Effector CD4-positive, alpha-beta T cell (primary cell): Measurements from ENCODE around the gene ZMYND12.
"Not testable (repeated sequence)": the region's sequence is repeated elsewhere in the genome, so short reads cannot be mapped to it uniquely, and the experiment has no call there.

Experiments
- DNase-seq: peaks from one replicate; pipeline ENCODE4 v3.0.0-alpha.2; 2020
- total RNA-seq: gene quantifications from one replicate; lab custom pipeline; 2026; lab: John Stamatoyannopoulos, UW

Gene ZMYND12, protein sequence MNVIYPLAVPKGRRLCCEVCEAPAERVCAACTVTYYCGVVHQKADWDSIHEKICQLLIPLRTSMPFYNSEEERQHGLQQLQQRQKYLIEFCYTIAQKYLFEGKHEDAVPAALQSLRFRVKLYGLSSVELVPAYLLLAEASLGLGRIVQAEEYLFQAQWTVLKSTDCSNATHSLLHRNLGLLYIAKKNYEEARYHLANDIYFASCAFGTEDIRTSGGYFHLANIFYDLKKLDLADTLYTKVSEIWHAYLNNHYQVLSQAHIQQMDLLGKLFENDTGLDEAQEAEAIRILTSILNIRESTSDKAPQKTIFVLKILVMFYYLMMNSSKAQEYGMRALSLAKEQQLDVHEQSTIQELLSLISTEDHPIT
- total RNA-seq = 3.0 reads per million, percentile 10 among the genes with 10 or more reads in this experiment

- peak; percentile 86 for DNase-seq
Measured at GRCh38 chr1:42456010-42456753, at the start of gene ZMYND12, which contains the start of gene PPCS. Gene ZMYND12 (minus strand): TSS chr1:42456022. CDS start chr1:42455997, 25 bp downstream. Gene PPCS (plus strand): TSS chr1:42456543. CDS start chr1:42456566, 23 bp downstream.

DNA sequence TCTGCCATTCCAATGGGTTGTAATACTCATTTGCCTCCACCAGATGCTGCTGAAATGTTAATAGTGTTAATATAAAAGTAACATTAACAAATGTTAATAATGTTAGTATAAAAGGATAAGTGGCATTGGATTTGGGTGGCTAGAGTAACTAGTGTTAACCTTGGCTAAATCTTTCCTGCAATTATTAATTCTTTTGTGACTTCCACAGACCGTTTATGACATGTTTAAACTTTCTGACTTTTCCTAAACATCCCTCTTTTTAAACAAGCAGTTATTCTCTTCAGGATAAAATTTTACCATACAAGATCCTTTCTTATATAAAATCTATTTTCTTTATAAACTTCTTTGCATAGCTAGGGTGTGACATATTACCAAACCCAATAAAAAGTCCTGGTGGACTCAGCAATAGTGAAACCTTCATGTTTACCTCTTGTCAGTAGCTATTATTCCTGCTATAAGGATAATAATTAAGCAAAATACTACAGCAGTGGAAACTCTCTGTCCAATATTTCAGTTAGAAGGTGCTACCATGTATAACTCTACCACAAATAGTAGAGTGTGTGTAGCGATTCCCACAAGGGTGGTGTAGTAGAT, 48.8 kb upstream of the ZMYND12 start:
- DNase-seq = no peak

GRCh38 chr1:42502031-42502430, 46.2 kb upstream of the ZMYND12 start:
- DNase-seq = not testable (repeated sequence)

DNA sequence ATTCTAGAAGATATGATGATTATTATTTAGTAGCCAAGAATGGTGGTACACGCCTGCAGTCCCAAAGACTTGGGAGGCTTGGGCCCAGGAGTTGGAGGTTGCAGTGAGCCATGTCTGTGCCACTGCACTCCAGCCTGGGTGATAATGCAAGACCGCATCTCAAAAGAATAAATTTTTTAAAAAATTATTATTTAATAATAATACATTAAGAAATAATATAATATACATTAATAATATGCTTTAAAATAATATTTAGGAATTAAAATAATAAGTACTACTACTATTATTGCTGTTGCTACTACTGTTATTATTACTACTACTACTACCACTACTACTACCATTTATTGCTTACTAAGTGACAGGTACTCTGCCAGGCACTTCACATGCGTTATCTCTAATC, 34.4 kb upstream of the ZMYND12 start:
- DNase-seq = no peak

- no peak for DNase-seq
Measured at GRCh38 chr1:42484382-42484781, 28.6 kb upstream of the ZMYND12 start.

DNA sequence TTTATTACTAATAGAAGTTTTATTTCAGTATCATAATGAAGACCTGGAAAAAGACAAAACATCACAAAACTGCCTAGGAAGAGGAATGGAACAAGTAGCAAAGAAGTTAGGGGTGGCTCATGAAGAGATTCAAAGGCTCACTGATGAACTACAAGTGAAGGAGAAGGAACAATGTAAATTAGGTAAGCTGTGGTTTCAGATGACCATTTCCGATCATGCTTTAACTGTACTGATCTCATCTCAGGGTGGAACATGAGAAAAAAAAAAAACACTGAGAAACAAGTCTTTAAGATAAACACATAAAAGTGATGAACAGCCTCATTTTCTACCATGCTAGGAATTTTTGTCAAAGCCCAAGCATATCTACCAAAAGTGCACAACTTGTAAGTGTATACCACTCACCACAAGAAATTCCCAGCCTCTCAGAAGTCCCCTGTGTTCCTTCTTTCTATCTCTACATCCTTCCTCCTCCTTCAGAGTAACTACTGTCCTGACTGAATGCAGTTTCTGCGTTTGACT, 26.9 kb upstream of the ZMYND12 start:
- no peak for DNase-seq

DNA sequence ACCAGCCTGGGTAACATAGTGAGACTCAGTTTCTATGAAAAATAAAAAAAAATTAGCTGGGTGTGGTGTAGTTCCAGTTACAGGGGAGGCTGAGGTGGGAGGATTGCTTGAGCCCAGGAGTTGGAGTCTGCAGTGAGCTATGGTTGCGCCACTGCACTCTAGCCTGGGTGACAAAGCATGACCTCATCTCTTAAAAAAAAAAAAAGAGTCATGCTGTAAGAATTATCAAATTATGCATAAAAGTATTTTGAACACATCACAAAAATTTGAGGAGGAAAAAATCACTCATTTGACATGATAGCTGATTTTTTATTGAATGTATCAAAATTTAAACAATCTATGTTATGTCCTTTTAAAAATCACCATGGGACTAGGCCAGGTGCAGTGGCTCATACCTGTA, 25.1 kb upstream of the ZMYND12 start:
- no peak for DNase-seq

DNA sequence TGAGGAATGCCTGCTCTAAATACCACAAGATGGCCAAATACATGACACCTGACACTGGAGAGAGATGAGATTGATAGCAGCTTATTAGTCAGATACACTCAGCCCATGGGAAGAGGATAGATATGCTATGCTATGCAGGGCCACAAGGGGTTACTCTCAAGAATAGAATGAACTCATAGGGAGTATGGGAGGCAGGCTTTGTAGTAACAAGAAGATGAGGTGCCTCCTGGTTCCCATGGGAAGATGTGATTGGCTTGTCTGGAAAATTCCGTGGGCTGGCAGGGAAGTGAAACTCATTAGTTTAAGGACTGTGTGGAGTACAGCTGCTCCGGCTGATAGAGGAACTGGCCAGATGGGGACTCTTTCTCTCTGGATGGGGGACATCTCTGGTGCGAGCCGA, 23.8 kb upstream of the ZMYND12 start:
- DNase-seq = no peak

GRCh38 chr1:42477775-42478174, 22.0 kb upstream of the ZMYND12 start:
- DNase-seq = no peak

GRCh38 chr1:42477354-42477753, 21.5 kb upstream of the ZMYND12 start:
- DNase-seq = not testable (repeated sequence)

- DNase-seq = no peak
Measured at GRCh38 chr1:42476605-42477004, 20.8 kb upstream of the ZMYND12 start.

DNA sequence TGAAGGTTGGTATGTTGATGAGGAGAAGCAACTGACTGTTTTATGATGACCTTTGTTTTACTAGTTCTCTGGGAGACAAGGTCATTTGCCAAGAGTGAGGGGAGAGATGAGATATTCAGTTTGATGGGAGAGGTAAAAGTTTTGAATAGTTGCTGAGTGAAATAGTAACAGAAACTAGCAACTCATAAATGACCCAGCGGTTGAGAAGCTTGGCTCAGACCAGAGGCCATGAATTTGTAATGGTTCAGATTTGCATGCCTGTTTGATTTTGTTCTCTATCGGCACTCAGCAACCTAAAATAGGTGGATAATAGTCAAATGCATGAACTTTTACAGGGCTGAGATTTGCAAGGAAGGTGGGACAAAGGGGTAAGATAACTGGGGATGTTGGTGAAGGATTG, 13.9 kb upstream of the ZMYND12 start:
- no peak for DNase-seq

DNA sequence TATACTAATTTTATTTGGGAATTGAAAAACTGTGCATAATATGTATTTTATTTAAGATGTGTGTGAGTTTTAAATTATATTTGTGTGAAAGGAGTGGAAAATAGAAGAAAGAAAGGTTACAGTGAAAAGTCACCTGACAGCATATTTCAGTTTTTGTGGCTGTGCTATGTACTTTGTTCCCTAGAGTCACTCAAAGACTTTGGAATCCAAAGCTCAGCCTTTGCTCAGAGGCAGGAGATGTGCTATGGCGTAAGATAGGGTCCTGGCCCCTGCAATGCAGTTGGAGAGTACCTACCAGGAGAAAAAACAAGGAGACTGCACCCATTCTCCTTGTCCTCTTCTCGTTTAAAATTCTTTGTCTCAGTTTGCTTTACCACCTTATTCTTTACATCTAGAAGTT, 10.2 kb upstream of the ZMYND12 start:
- no peak for DNase-seq

- DNase-seq = no peak
Measured at GRCh38 chr1:42463921-42464320, 8.1 kb upstream of the ZMYND12 start.

- peak; percentile 96 for DNase-seq
Measured at GRCh38 chr1:42462828-42463763, 7.3 kb upstream of the ZMYND12 start, which contains the start of gene CCDC30. Gene CCDC30 (plus strand): TSS chr1:42463286. CDS start chr1:42480552, 17,266 bp downstream.

- no peak for DNase-seq
Measured at GRCh38 chr1:42461196-42461595, 5.4 kb upstream of the ZMYND12 start.

DNA sequence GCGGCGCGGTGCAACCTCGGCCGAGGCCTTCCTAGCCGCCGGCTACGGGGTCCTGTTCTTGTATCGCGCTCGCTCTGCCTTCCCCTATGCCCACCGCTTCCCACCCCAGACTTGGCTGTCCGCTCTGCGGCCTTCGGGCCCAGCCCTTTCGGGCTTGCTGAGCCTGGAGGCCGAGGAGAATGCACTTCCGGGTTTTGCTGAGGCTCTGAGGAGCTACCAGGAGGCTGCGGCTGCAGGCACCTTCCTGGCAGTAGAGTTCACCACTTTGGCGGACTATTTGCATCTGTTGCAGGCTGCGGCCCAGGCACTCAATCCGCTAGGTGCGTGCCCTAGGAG, 900 bp upstream of the ZMYND12 start:
- DNase-seq = peak; percentile 52

GRCh38 chr1:42454403-42454802, 1.4 kb downstream of the ZMYND12 start:
- no peak for DNase-seq

DNA sequence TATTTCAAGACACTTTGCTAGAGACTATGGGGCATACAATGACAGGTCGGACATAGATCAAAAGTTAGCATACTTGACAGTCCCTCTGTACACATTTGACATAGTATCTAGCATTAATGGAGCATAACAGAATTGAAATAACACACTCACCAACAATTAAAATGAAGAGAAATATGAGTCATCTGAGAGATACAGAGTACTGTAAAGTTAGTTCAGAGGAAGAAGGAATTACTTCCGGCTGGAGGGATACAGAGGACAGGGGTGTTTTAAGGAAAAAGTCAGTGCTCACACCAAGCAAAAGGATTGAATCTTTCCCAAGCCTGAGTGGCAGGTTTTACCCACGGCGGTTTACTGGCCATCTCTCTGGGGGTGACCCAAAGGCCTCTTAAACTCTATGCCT, 2.4 kb downstream of the ZMYND12 start:
- no peak for DNase-seq

- no peak for DNase-seq
Measured at GRCh38 chr1:42450061-42450460, 5.8 kb downstream of the ZMYND12 start.

- DNase-seq = no peak
Measured at GRCh38 chr1:42449256-42449655, 6.6 kb downstream of the ZMYND12 start.

- DNase-seq = no peak
Measured at GRCh38 chr1:42442662-42443061, 13.2 kb downstream of the ZMYND12 start.
